Measurements from ENCODE around the gene PDF.

PDF gene

GRCh38 chr16:69318177-69318910, 12.0 kb downstream of the PDF start:
- H3K4me1 ChIP-seq (ENCODE audit: control insufficient read depth, insufficient read depth, low read length, poor library complexity, severe bottlenecking): no peaks in the 10 kb centered on the region
- no peak for DNase-seq
- H3K36me3 ChIP-seq (ENCODE audit: control insufficient read depth, insufficient read depth, low read length): peaks cover 77% of the 10 kb centered on the region
- no peak overlapping the region for H3K4me3 ChIP-seq (ENCODE audit: insufficient read depth, low read depth, low read length, poor library complexity, severe bottlenecking)
- no peaks in the 10 kb centered on the region for H3K27me3 ChIP-seq (replicated peaks; ENCODE audit: control insufficient read depth, insufficient read depth, low read length, poor library complexity, severe bottlenecking)
- no peak overlapping the region for H3K27ac ChIP-seq (ENCODE audit: insufficient read depth, low read length, poor library complexity, severe bottlenecking)
- H3K9me3 ChIP-seq (ENCODE audit: control insufficient read depth, low read length): no peaks in the 10 kb centered on the region

- no peak overlapping the region for H3K4me3 ChIP-seq (ENCODE audit: insufficient read depth, low read depth, low read length, poor library complexity, severe bottlenecking)
- H3K36me3 ChIP-seq (ENCODE audit: control insufficient read depth, insufficient read depth, low read length): peaks cover 62% of the 10 kb centered on the region
Measured at GRCh38 chr16:69316595-69317034, 13.8 kb downstream of the PDF start.

GRCh38 chr16:69315486-69316311, 14.7 kb downstream of the PDF start:
- no peak overlapping the region for H3K27ac ChIP-seq (ENCODE audit: insufficient read depth, low read length, poor library complexity, severe bottlenecking)
- DNase-seq: no peak
- peaks cover 7% of the 10 kb centered on the region for H3K4me1 ChIP-seq (ENCODE audit: control insufficient read depth, insufficient read depth, low read length, poor library complexity, severe bottlenecking)
- no peak overlapping the region for H3K4me3 ChIP-seq (ENCODE audit: insufficient read depth, low read depth, low read length, poor library complexity, severe bottlenecking)
- peaks cover 53% of the 10 kb centered on the region for H3K36me3 ChIP-seq (ENCODE audit: control insufficient read depth, insufficient read depth, low read length)
- no peaks in the 10 kb centered on the region for H3K9me3 ChIP-seq (ENCODE audit: control insufficient read depth, low read length)
- H3K27me3 ChIP-seq (replicated peaks; ENCODE audit: control insufficient read depth, insufficient read depth, low read length, poor library complexity, severe bottlenecking): no peaks in the 10 kb centered on the region

More at GRCh38 chr16:69316595-69317034, 13.8 kb downstream of the PDF start:
- no peak for DNase-seq
- H3K27me3 ChIP-seq (replicated peaks; ENCODE audit: control insufficient read depth, insufficient read depth, low read length, poor library complexity, severe bottlenecking): no peaks in the 10 kb centered on the region
- H3K27ac ChIP-seq (ENCODE audit: insufficient read depth, low read length, poor library complexity, severe bottlenecking): no peak overlapping the region
- H3K9me3 ChIP-seq (ENCODE audit: control insufficient read depth, low read length): no peaks in the 10 kb centered on the region
- peaks cover 7% of the 10 kb centered on the region for H3K4me1 ChIP-seq (ENCODE audit: control insufficient read depth, insufficient read depth, low read length, poor library complexity, severe bottlenecking)

- no peak overlapping the region for H3K4me3 ChIP-seq (ENCODE audit: insufficient read depth, low read depth, low read length, poor library complexity, severe bottlenecking)
- peaks cover 7% of the 10 kb centered on the region for H3K4me1 ChIP-seq (ENCODE audit: control insufficient read depth, insufficient read depth, low read length, poor library complexity, severe bottlenecking)
- no peak for DNase-seq
- no peaks in the 10 kb centered on the region for H3K27me3 ChIP-seq (replicated peaks; ENCODE audit: control insufficient read depth, insufficient read depth, low read length, poor library complexity, severe bottlenecking)
- H3K27ac ChIP-seq (ENCODE audit: insufficient read depth, low read length, poor library complexity, severe bottlenecking): no peak overlapping the region
- peaks cover 41% of the 10 kb centered on the region for H3K36me3 ChIP-seq (ENCODE audit: control insufficient read depth, insufficient read depth, low read length)
- H3K9me3 ChIP-seq (ENCODE audit: control insufficient read depth, low read length): no peaks in the 10 kb centered on the region
Measured at GRCh38 chr16:69314534-69314933, 15.9 kb downstream of the PDF start.

GRCh38 chr16:69313469-69313868, 16.9 kb downstream of the PDF start:
- Histone ChIP-seq H3K9me3 (ENCODE audit: control insufficient read depth, low read length) (no peaks in the 10 kb centered on the region), H3K27me3 (replicated peaks; ENCODE audit: control insufficient read depth, insufficient read depth, low read length, poor library complexity, severe bottlenecking) (no peaks in the 10 kb centered on the region), H3K27ac (ENCODE audit: insufficient read depth, low read length, poor library complexity, severe bottlenecking) (no peak overlapping the region), H3K4me3 (ENCODE audit: insufficient read depth, low read depth, low read length, poor library complexity, severe bottlenecking) (no peak overlapping the region), H3K36me3 (ENCODE audit: control insufficient read depth, insufficient read depth, low read length) (peaks cover 30% of the 10 kb centered on the region), H3K4me1 (ENCODE audit: control insufficient read depth, insufficient read depth, low read length, poor library complexity, severe bottlenecking) (peaks cover 7% of the 10 kb centered on the region)
- no peak for DNase-seq

GRCh38 chr16:69311533-69312387, 18.6 kb downstream of the PDF start:
- no peaks in the 10 kb centered on the region for H3K27me3 ChIP-seq (replicated peaks; ENCODE audit: control insufficient read depth, insufficient read depth, low read length, poor library complexity, severe bottlenecking)
- DNase-seq: peak in 1 of 3 donors; percentile 11
- H3K4me3 ChIP-seq (ENCODE audit: insufficient read depth, low read depth, low read length, poor library complexity, severe bottlenecking): peak overlapping the region; percentile 58
- no peaks in the 10 kb centered on the region for H3K9me3 ChIP-seq (ENCODE audit: control insufficient read depth, low read length)
- peak overlapping the region; percentile 81 for H3K27ac ChIP-seq (ENCODE audit: insufficient read depth, low read length, poor library complexity, severe bottlenecking)
- H3K36me3 ChIP-seq (ENCODE audit: control insufficient read depth, insufficient read depth, low read length): peaks cover 19% of the 10 kb centered on the region
- H3K4me1 ChIP-seq (ENCODE audit: control insufficient read depth, insufficient read depth, low read length, poor library complexity, severe bottlenecking): peaks cover 7% of the 10 kb centered on the region

- no peaks in the 10 kb centered on the region for H3K27me3 ChIP-seq (replicated peaks; ENCODE audit: control insufficient read depth, insufficient read depth, low read length, poor library complexity, severe bottlenecking)
- peak within 1 kb of the TSS; percentile 58 for H3K4me3 ChIP-seq (ENCODE audit: insufficient read depth, low read depth, low read length, poor library complexity, severe bottlenecking)
- no peaks in the 10 kb centered on the region for H3K9me3 ChIP-seq (ENCODE audit: control insufficient read depth, low read length)
- H3K36me3 ChIP-seq (ENCODE audit: control insufficient read depth, insufficient read depth, low read length): peaks cover 10% of the 10 kb centered on the region
- peak; percentile 95 to 96 (median 95) for DNase-seq
- H3K27ac ChIP-seq (ENCODE audit: insufficient read depth, low read length, poor library complexity, severe bottlenecking): peak within 1 kb of the TSS; percentile 81
- peaks cover 7% of the 10 kb centered on the region for H3K4me1 ChIP-seq (ENCODE audit: control insufficient read depth, insufficient read depth, low read length, poor library complexity, severe bottlenecking)
Measured at GRCh38 chr16:69310653-69311532, 19.5 kb downstream of the PDF start, which contains the start of gene VPS4A. VPS4A (plus strand) TSS chr16:69311350; CDS start chr16:69311512, 162 bp downstream.

- Histone ChIP-seq H3K4me1 (ENCODE audit: control insufficient read depth, insufficient read depth, low read length, poor library complexity, severe bottlenecking) (peaks cover 7% of the 10 kb centered on the region), H3K4me3 (ENCODE audit: insufficient read depth, low read depth, low read length, poor library complexity, severe bottlenecking) (no peak overlapping the region), H3K9me3 (ENCODE audit: control insufficient read depth, low read length) (no peaks in the 10 kb centered on the region), H3K36me3 (ENCODE audit: control insufficient read depth, insufficient read depth, low read length) (peaks cover 1% of the 10 kb centered on the region), H3K27me3 (replicated peaks; ENCODE audit: control insufficient read depth, insufficient read depth, low read length, poor library complexity, severe bottlenecking) (no peaks in the 10 kb centered on the region), H3K27ac (ENCODE audit: insufficient read depth, low read length, poor library complexity, severe bottlenecking) (no peak overlapping the region)
- DNase-seq: no peak
Measured at GRCh38 chr16:69309316-69309715, 21.1 kb downstream of the PDF start.

- H3K4me3 ChIP-seq (ENCODE audit: insufficient read depth, low read depth, low read length, poor library complexity, severe bottlenecking): no peak overlapping the region
- no peaks in the 10 kb centered on the region for H3K27me3 ChIP-seq (replicated peaks; ENCODE audit: control insufficient read depth, insufficient read depth, low read length, poor library complexity, severe bottlenecking)
- no peaks in the 10 kb centered on the region for H3K9me3 ChIP-seq (ENCODE audit: control insufficient read depth, low read length)
- H3K36me3 ChIP-seq (ENCODE audit: control insufficient read depth, insufficient read depth, low read length): no peaks in the 10 kb centered on the region
- H3K27ac ChIP-seq (ENCODE audit: insufficient read depth, low read length, poor library complexity, severe bottlenecking): no peak overlapping the region
- DNase-seq: no peak
- H3K4me1 ChIP-seq (ENCODE audit: control insufficient read depth, insufficient read depth, low read length, poor library complexity, severe bottlenecking): peaks cover 7% of the 10 kb centered on the region
Measured at GRCh38 chr16:69307856-69308255, 22.5 kb downstream of the PDF start.
